HG03039 (cell line): ENCODE data around the gene ABCC11.

ENCODE experiments used
- ATAC-seq: cut with Tn5 transposase; IDR thresholded peaks from one replicate; pipeline ENCODE4 v1.9.1; 2021; ENCODE audit warnings: mild to moderate bottlenecking, moderate library complexity; ENCODE audit not compliant: unreplicated experiment

The ABCC11 gene

GRCh38 chr16:48247311-48247710 lies at the start of gene ABCC11:
Gene ABCC11, minus strand, starts transcription at chr16:48247539. Its CDS starts 15,618 bp downstream, at chr16:48231921.
- no peak for ATAC-seq

- no peak for ATAC-seq
Measured at GRCh38 chr16:48295488-48296281, 48.3 kb upstream of the ABCC11 start.

DNA sequence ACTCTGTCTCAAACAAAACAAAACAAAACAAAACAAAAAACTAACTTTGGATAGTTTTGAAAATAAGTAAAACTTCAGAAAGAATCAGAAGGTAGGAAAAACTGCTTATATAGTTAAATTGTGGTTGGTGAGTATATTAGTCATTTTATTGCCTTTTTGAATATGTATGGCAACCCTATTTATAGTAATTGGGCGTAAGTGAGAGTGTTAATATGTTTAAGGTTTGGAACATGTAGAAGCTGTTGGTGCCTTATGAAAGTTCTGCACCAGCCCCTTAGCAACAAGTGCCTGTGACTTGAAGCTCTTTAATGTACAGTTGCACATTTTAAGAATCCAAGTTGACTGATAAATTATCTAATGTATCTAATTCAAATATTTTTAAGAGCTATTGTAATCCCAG lies 47.4 kb upstream of the ABCC11 start:
- no peak for ATAC-seq

DNA sequence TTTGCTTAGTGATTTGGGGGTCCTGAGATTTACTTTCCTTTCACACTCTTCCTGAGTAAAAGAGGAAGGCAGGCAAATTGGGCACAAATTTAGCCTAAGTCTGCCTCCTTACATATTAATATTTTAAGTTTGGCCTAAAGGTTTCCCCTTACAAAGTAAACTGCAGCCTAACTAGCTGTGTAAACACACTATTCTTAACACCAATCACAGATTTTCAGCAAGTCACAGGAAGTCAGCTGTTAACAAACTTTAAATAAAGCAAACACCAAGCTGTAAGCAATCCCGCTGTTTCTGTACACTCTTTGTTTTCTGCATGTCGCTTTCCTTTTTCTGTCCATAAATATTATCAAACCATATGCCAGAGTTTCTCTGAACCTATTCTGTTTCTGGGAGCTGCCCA lies 45.1 kb upstream of the ABCC11 start:
- ATAC-seq = no peak

GRCh38 chr16:48291754-48292153 lies 44.4 kb upstream of the ABCC11 start:
- no peak for ATAC-seq

GRCh38 chr16:48291303-48291702 lies 44.0 kb upstream of the ABCC11 start:
- no peak for ATAC-seq

- no peak for ATAC-seq
Measured at GRCh38 chr16:48287239-48287638, 39.9 kb upstream of the ABCC11 start.

DNA sequence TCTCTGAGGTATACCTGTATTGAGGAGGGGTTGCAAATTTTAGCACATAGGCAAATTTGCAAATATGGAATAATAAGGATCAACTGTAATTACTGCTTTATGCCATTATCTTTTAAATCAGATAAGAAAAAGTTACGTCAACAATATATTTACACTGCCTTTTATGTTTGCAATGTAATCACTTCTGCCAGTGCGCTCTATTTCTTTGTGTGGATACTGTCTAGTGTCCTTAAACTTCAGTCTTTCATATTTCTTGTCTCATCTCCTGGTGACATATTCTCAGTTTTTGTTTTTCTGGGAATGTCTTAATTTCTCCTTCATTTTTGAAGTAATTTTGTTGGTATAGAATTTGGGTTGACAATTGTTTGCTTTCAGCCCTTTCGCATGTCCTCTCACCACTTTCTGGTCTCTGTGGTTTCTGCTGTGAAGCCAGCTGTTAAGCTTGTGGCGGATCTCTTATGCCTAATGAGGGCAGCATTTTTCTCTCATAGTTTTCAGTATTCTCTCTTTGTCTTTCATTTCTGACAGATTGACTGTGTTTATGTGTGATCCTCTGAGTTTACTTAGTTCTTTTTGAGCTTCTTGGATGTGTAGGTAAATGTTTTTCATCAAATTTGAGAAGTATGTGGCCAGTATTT lies 37.6 kb upstream of the ABCC11 start:
- ATAC-seq = no peak

- ATAC-seq = no peak
Measured at GRCh38 chr16:48282636-48283263, 35.4 kb upstream of the ABCC11 start.

- no peak for ATAC-seq
Measured at GRCh38 chr16:48280546-48280945, 33.2 kb upstream of the ABCC11 start.

DNA sequence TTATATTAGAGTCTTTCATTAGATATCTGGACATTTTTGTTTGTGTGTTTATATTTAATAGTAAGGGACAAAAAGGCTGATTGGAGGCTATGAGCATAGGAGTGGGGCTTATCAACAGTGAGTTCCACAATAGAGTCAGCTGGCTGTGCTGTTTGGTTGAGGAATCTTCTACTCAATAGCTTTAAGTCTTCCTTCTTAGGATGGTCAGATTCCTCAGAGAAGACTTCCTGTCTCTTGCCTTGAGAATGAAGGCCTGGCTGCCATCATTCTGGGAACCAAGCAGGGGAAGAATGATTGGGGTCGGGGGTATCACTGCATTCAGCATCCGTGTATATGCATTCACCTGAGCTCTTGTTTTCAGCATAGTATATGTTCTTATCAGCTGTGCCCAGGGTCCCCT lies 31.9 kb upstream of the ABCC11 start:
- ATAC-seq = no peak

DNA sequence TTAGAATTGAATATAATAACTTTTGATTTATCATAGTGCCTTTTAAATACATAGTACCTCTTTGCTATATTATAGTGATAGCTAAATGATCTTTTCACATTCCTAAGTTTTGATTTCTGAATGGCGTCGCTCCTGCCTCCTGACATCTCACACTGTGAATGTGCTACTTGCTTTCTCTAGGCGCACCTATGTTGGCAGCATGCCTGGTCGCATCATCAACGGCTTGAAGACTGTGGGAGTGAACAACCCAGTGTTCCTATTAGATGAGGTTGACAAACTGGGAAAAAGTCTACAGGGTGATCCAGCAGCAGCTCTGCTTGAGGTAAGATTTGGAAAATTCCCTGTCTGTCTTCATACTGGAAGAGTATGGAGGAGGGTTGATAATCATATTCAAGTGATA lies 29.8 kb upstream of the ABCC11 start:
- no peak for ATAC-seq

GRCh38 chr16:48276102-48276501 lies 28.8 kb upstream of the ABCC11 start:
- no peak for ATAC-seq

DNA sequence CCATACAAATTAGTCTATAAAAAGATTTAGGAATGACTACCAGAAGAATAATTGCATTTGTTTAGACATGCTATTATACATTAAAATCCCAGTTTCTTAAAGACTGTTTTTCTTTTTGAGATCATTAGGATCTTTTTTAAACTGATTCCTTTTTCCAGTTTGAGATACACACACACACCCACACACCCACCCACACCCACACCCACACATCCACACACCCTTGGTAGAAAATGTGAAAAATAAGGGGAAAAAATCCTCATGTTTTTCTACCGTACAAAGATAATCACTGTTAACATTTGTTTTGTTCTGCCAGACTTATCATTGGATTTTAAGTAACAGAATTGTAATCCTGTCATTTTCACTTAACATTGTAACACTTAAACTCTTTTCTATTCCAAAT lies 27.1 kb upstream of the ABCC11 start:
- no peak for ATAC-seq

- no peak for ATAC-seq
Measured at GRCh38 chr16:48272837-48273421, 25.6 kb upstream of the ABCC11 start.

GRCh38 chr16:48271728-48272127 lies 24.4 kb upstream of the ABCC11 start:
- no peak for ATAC-seq

DNA sequence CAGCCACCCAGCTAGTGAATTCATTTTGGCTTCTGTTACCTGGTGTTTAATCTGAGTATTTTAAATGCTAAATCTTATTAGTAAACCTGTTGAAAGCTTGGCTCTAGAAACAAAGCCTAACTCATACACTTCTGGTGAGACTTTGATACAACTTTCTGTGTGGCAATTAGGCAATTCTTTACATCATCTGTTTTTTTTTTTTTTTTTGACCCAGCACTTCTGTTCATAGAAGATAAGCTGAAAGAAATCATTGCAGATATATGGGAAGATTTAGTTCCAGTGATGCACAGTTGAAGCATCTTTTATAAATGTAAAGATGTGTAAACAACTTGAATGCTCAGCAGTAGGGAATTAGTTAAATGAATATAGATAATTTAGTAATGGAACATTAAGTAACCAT lies 21.7 kb upstream of the ABCC11 start:
- ATAC-seq = no peak

DNA sequence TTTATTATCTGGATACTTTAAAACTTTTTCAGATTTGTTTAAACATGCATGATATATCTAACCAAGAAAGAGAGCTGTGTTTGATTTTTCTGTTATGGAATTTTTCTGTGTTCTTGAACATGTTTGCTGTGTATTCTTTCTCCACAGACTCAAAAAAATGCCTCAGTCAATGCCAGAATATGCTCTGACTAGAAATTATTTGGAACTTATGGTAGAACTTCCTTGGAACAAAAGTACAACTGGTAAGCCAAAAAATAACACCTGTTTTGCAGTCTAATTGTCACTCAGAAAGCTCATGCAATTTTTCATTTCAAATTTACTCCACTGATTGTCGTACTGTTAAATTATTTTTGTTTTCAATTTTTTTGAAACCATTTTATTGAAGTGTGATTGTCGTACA lies 15.3 kb upstream of the ABCC11 start:
- ATAC-seq = no peak

GRCh38 chr16:48261569-48261968 lies 14.2 kb upstream of the ABCC11 start:
- ATAC-seq = no peak

GRCh38 chr16:48256579-48257177 lies 9.3 kb upstream of the ABCC11 start:
- ATAC-seq = no peak

DNA sequence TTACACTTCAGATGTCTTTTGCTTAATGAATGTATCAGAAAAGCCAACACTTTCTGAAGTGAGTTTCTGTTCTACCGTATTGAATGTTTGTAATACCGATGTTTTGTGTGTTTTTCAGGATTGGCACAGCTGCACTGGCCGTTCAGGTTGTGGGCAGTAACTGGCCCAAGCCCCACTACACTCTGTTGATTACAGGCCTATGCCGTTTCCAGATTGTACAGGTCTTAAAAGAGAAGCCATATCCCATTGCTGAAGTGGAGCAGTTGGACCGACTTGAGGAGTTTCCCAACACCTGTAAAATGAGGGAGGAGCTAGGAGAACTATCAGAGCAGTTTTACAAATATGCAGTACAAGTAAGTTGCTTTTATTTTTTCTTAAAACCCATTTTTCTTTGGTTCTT lies 4.7 kb upstream of the ABCC11 start:
- ATAC-seq = no peak
